K562 (cell line): ENCODE results near the gene TTC4. TPM values are rescaled to one million over a fixed set of nuclear protein-coding genes. Genes with fewer than 3 reads are reported as not detected.

ENCODE experiments used
- BRD9 ChIP-seq: fragments of 450-650 bp; IDR thresholded peaks from 2 replicates; pipeline ENCODE4 v1.6.1; 2018; ENCODE audit warnings: low read depth; ENCODE audit not compliant: partially characterized antibody
- GATAD2A ChIP-seq: fragments of 450-650 bp; IDR thresholded peaks from 2 replicates; pipeline ENCODE4 v1.6.1; 2017
- HOXB6 ChIP-seq: fragments of 250-450 bp; sonication (Bioruptor Pico); IDR thresholded peaks from 2 replicates; pipeline ENCODE4 v1.5.1; 2022; ENCODE audit warnings: mild to moderate bottlenecking, borderline replicate concordance
- IRF9 ChIP-seq: fragments of 450-650 bp; IDR thresholded peaks from 2 replicates; pipeline ENCODE4 v1.6.1; 2016; ENCODE audit warnings: missing biosample characterization, missing genetic modification characterization
- NFE2L1 ChIP-seq: fragments of 450-650 bp; IDR thresholded peaks from 2 replicates; pipeline ENCODE4 v1.6.1; 2016; ENCODE audit warnings: missing genetic modification characterization, low read depth, mild to moderate bottlenecking, missing compliant biosample characterization, moderate library complexity, borderline replicate concordance
- NR2C1 ChIP-seq, 2 experiments: fragments of 450-650 bp; IDR thresholded peaks; 2 replicates each; pipeline ENCODE4 v1.6.1; 2017; ENCODE audit warnings: mild to moderate bottlenecking in 2 of 2, antibody characterized with exemption in 1 of 2, inconsistent platforms in 1 of 2, missing compliant biosample characterization in 1 of 2, missing genetic modification characterization in 1 of 2
- NR2F6 ChIP-seq: fragments of 450-650 bp; formaldehyde crosslinking; IDR thresholded peaks from 2 replicates; pipeline ENCODE4 v1.4.0; 2020; ENCODE audit warnings: mild to moderate bottlenecking
- SFPQ ChIP-seq: fragments of 200-400 bp; formaldehyde crosslinking; IDR thresholded peaks from 2 replicates; pipeline ENCODE4 v1.6.1; 2017; ENCODE audit warnings: mild to moderate bottlenecking, low read depth, low read length, moderate library complexity
- SMC3 ChIP-seq: conservative IDR thresholded peaks from 2 replicates; pipeline ENCODE4 v1.6.1; 2011; ENCODE audit warnings: low read depth, low read length, improper control_type of control experiment; ENCODE audit not compliant: insufficient read depth
- ZBTB1 ChIP-seq: sonication (generic); formaldehyde crosslinking; IDR thresholded peaks from 2 replicates; pipeline ENCODE4 v1.8.1; 2023; ENCODE audit warnings: missing genetic modification reagents, low read depth, mild to moderate bottlenecking, borderline replicate concordance
- ZBTB12 ChIP-seq: fragments of 250-450 bp; sonication (Bioruptor Pico); IDR thresholded peaks from 2 replicates; pipeline ENCODE4 v1.4.0; 2020
- ZNF24 ChIP-seq: fragments of 450-650 bp; IDR thresholded peaks from 2 replicates; pipeline ENCODE4 v1.6.1; 2016
- ZNF354B ChIP-seq: fragments of 250-450 bp; sonication (Bioruptor Pico); IDR thresholded peaks from 2 replicates; pipeline ENCODE4 v1.4.0; 2020
- ZNF512 ChIP-seq: IDR thresholded peaks from 2 replicates; pipeline ENCODE4 v1.6.1; 2016; ENCODE audit warnings: missing genetic modification characterization, missing compliant biosample characterization
- ZNF57 ChIP-seq: fragments of 450-650 bp; formaldehyde crosslinking; IDR thresholded peaks from 2 replicates; pipeline ENCODE4 v1.4.0; 2020; ENCODE audit warnings: mild to moderate bottlenecking, moderate library complexity
- ZNF785 ChIP-seq: fragments of 250-450 bp; sonication (Bioruptor Pico); IDR thresholded peaks from 2 replicates; pipeline ENCODE4 v1.4.0; 2020; ENCODE audit warnings: mild to moderate bottlenecking
- polyA plus RNA-seq, 8 experiments: library from polyadenylated mRNA; depleted of rRNA in 4 of 8; stranded (reverse) in 5 of 8; unstranded in 3 of 8; fragments of >200 nt; fragmentation: Nextera tagmentation in 2 of 8; fragmentation: Illumina TruSeq in 1 of 8; extraction: Ambion mirVana in 2 of 8; extraction: Trizol in 1 of 8; gene quantifications; 2 replicates each; pipeline versions ENCODE4 v1.2.1 to v1.2.3, GENCODE V29; 2011 to 2014; ENCODE audit warnings: inconsistent platforms in 1 of 8, missing spikeins in 1 of 8
- total RNA-seq, 7 experiments: library from RNA; depleted of rRNA in 6 of 7; stranded (reverse); fragments of >200 nt in 6 of 7; fragmentation: Illumina TruSeq in 2 of 7; extraction: Trizol in 2 of 7; gene quantifications; 2 replicates each; pipeline versions ENCODE4 v1.2.1 to v1.2.3, GENCODE V29; 2011 to 2021; ENCODE audit warnings: low replicate concordance in 1 of 7
- TF ChIP-seq, protein P1 (sequence below): sonication (generic); formaldehyde crosslinking; IDR thresholded peaks from 2 replicates; pipeline ENCODE4 v1.4.0; 2020; ENCODE audit warnings: mild to moderate bottlenecking, missing genetic modification reagents
- TF ChIP-seq, protein P2 (sequence below): fragments of 450-650 bp; formaldehyde crosslinking; IDR thresholded peaks from 2 replicates; pipeline ENCODE4 v1.4.0; 2020; ENCODE audit warnings: mild to moderate bottlenecking, moderate library complexity

The TTC4 gene
- total and polyA plus RNA-seq, 9 of the 15 experiments (the other 6 are each of a cell fraction or from before 2014, with no cell fraction given) = 36.3 to 111 (median 54.1) TPM

DNA sequence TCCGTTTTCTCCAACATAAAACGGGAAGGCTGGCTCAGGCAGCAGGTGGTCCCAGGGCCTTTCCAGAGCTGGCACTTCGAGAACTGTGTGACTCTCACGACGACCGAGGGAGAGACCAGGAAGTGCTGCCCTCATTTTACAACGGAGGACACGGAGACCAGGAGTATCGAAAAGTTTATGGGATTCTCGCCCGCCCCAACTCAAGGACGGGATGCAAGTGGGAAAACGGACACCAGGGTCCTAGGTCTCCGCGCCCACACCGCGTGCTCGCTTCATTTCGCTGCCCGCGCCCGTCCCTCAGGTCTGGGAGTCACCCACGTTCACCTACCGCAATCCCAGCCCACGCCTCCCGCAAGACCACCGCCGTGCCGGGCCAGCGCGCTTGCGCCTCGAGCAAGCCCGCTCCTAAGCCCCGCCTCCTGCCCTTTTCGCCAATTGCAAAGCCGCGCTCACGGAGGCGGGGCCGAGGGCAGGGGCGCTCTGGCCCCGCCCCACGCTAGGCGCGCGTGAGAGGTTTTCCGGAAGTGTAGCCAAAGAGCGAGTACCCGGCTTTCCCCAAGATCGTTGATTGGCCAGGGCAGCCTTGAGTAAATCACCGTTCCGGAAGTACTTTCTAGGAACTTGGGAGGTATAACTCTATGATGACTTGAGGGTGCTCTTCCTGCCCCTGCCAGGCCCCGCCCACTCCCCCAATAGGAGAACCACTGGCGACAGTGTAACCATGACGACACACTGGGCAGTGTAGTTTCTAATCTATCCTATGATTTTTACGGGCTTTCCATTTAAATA, 48.7 kb downstream of the TTC4 start, which contains the start of gene PARS2 (continued):
- TF ChIP-seq ZBTB1 (peak; percentile 93), ZNF24 (no peak), NR2F6 (0 out of 2 replicates have a peak, but pooled peaks have one; percentile 49), ZNF512 (tag) (no peak), ZNF57 (CRISPR knock-in tag) (no peak), NFE2L1 (tag) (no peak), ZBTB12 (CRISPR knock-in tag) (no peak), IRF9 (tag) (no peak), SMC3 (no peak), BRD9 (no peak), NR2C1 (IDR thresholded peaks at IDR 0.05) (no peak), NR2C1 (tag; IDR thresholded peaks at IDR 0.05) (peak; percentile 49), ZNF785 (no peak), SFPQ (no peak), HOXB6 (CRISPR knock-in tag) (no peak), GATAD2A (no peak), ZNF354B (CRISPR knock-in tag) (no peak)
- TF ChIP-seq, protein P1, sequence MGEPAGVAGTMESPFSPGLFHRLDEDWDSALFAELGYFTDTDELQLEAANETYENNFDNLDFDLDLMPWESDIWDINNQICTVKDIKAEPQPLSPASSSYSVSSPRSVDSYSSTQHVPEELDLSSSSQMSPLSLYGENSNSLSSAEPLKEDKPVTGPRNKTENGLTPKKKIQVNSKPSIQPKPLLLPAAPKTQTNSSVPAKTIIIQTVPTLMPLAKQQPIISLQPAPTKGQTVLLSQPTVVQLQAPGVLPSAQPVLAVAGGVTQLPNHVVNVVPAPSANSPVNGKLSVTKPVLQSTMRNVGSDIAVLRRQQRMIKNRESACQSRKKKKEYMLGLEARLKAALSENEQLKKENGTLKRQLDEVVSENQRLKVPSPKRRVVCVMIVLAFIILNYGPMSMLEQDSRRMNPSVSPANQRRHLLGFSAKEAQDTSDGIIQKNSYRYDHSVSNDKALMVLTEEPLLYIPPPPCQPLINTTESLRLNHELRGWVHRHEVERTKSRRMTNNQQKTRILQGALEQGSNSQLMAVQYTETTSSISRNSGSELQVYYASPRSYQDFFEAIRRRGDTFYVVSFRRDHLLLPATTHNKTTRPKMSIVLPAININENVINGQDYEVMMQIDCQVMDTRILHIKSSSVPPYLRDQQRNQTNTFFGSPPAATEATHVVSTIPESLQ (CRISPR knock-in tag) = no peak
- TF ChIP-seq, protein P2, sequence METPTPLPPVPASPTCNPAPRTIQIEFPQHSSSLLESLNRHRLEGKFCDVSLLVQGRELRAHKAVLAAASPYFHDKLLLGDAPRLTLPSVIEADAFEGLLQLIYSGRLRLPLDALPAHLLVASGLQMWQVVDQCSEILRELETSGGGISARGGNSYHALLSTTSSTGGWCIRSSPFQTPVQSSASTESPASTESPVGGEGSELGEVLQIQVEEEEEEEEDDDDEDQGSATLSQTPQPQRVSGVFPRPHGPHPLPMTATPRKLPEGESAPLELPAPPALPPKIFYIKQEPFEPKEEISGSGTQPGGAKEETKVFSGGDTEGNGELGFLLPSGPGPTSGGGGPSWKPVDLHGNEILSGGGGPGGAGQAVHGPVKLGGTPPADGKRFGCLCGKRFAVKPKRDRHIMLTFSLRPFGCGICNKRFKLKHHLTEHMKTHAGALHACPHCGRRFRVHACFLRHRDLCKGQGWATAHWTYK (CRISPR knock-in tag) = 0 out of 2 replicates have a peak, but pooled peaks have one; percentile 28
